Natural killer cell (primary cell): ENCODE measurements around the gene CRTAC1. TPM values are rescaled to one million over a fixed set of nuclear protein-coding genes. Genes with fewer than 3 reads are reported as not detected.
"Not testable (repeated sequence)": the region's sequence is repeated elsewhere in the genome, so short reads cannot be mapped to it uniquely, and the experiment has no call there.

Experiments used
- ATAC-seq, 3 donors: fragments of 150-1000 bp in 2 of 3; fragments of 200-7000 bp in 1 of 3; cut with Tn5 transposase; 1 replicate in 1 of 3; 2 replicates in 2 of 3; pipeline ENCODE4 v1.10.0; 2021; ENCODE audit warnings: mild to moderate bottlenecking in 2 of 3, moderate library complexity in 2 of 3
- DNase-seq, 2 donors: peaks; one replicate each; pipeline versions ENCODE4 v3.0.0 to v3.0.0-alpha.2; 2013 to 2021; ENCODE audit warnings: mixed read lengths in 1 of 2
- H3K27ac ChIP-seq: one replicate; pipeline ENCODE4 v1.5.1; 2013; ENCODE audit warnings: mild to moderate bottlenecking, low read length
- H3K27me3 ChIP-seq: one replicate; pipeline ENCODE4 v1.6.1; 2013; ENCODE audit warnings: low read length; ENCODE audit not compliant: control insufficient read depth, insufficient read depth
- H3K36me3 ChIP-seq: one replicate; pipeline ENCODE4 v1.6.1; 2013; ENCODE audit warnings: low read length; ENCODE audit not compliant: control insufficient read depth, insufficient read depth
- H3K4me1 ChIP-seq: one replicate; pipeline ENCODE4 v1.6.1; 2013; ENCODE audit warnings: low read length; ENCODE audit not compliant: control insufficient read depth, insufficient read depth
- H3K4me3 ChIP-seq: one replicate; pipeline ENCODE4 v1.5.1; 2013; ENCODE audit warnings: low read length
- H3K9me3 ChIP-seq: one replicate; pipeline ENCODE4 v1.6.1; 2013; ENCODE audit warnings: low read length; ENCODE audit not compliant: control insufficient read depth, insufficient read depth
- H3K27ac Mint-ChIP-seq, 2 donors: one replicate each; pipeline ENCODE4 v1.8.0; 2022; ENCODE audit warnings: mild to moderate bottlenecking in 2 of 2, mixed read lengths in 2 of 2, moderate library complexity in 1 of 2
- H3K27me3 Mint-ChIP-seq, 2 donors: one replicate each; pipeline ENCODE4 v1.8.0; 2022; ENCODE audit warnings: low read depth in 2 of 2, mixed read lengths in 2 of 2
- H3K36me3 Mint-ChIP-seq: one replicate; pipeline ENCODE4 v1.8.0; 2022; ENCODE audit warnings: mixed read lengths
- H3K4me1 Mint-ChIP-seq, 2 donors: one replicate each; pipeline ENCODE4 v1.8.0; 2022; ENCODE audit warnings: mixed read lengths in 2 of 2
- H3K4me3 Mint-ChIP-seq: one replicate; pipeline ENCODE4 v1.8.0; 2022; ENCODE audit warnings: mild to moderate bottlenecking, moderate library complexity, mixed read lengths
- H3K9me3 Mint-ChIP-seq, 2 donors: one replicate each; pipeline ENCODE4 v1.8.0; 2022; ENCODE audit warnings: mixed read lengths in 2 of 2
- CTCF ChIP-seq: fragments of 200-600 bp; IDR thresholded peaks from one replicate; pipeline ENCODE4 v1.8.0; 2022; ENCODE audit warnings: antibody characterized with exemption
- WGBS: methylation state at CpG from one replicate; pipeline ENCODE4 v1.1.7; 2013; ENCODE audit warnings: missing lambda C conversion rate; ENCODE audit not compliant: insufficient coverage; 5-methylcytosine and 5-hydroxymethylcytosine counted together
- intact Hi-C: fragments of 100-400 bp; cut with micrococcal nuclease; formaldehyde crosslinking; loops from one replicate; pipeline ENCODE4 v1.14.2; 2022
- total RNA-seq, 4 donors: library from RNA; stranded (reverse); fragments of 120-200 nt in 1 of 4; gene quantifications; one replicate each; pipeline versions ENCODE4 v1.2.3 to v1.2.4, GENCODE V29; 2013 to 2022

The CRTAC1 gene
- total RNA-seq, 3 donors from 2014 or later (not counting 1 experiment from before 2014, with no cell fraction given), result not detected

- no peak for DNase-seq
- Mint-ChIP-seq H3K27ac (no peak overlapping the region), H3K36me3 (no peaks in the 10 kb centered on the region), H3K27me3 (peaks cover 0 to 3% of the 10 kb centered on the region in 2 donors), H3K4me1 (peaks cover 21 to 22% of the 10 kb centered on the region in 2 donors), H3K4me3 (no peak overlapping the region), H3K9me3 (peaks cover 0 to 2% of the 10 kb centered on the region in 2 donors)
- Histone ChIP-seq H3K36me3 (no peaks in the 10 kb centered on the region), H3K27me3 (no peaks in the 10 kb centered on the region), H3K4me1 (no peaks in the 10 kb centered on the region), H3K27ac (no peak overlapping the region), H3K4me3 (no peak overlapping the region), H3K9me3 (no peaks in the 10 kb centered on the region)
- no peak for TF ChIP-seq CTCF
- ATAC-seq, result no peak
- 10% methylated on average over 6 of the region's 7 CpGs for WGBS
- intact Hi-C loops, result no loop called here
Observed at GRCh38 chr10:97842656-97843280, 187.7 kb downstream of the CRTAC1 start.

DNA sequence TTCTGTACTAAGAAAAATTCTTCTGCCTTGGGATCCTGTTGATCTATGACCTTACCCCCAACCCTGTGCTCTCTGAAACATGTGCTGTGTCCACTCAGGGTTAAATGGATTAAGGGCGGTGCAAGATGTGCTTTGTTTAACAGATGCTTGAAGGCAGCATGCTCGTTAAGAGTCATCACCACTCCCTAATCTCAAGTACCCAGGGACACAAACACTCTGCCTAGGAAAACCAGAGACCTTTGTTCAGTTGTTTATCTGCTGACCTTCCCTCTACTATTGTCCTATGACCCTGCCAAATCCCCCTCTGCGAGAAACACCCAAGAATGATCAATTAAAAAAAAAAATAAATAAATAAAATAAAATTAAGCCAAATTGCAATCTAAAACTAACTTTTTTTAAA lies 188.3 kb downstream of the CRTAC1 start:
- ATAC-seq, H3K27ac ChIP-seq, H3K4me1 ChIP-seq, H3K9me3 Mint-ChIP-seq, DNase-seq, H3K27me3 Mint-ChIP-seq, H3K36me3 ChIP-seq, H3K4me3 Mint-ChIP-seq, H3K36me3 Mint-ChIP-seq, intact Hi-C loops, H3K4me3 ChIP-seq, H3K27me3 ChIP-seq, H3K9me3 ChIP-seq, H3K27ac Mint-ChIP-seq: not testable (repeated sequence)
- H3K4me1 Mint-ChIP-seq, result peaks cover 22 to 23% of the 10 kb centered on the region in 2 donors
- WGBS, result no CpG with 5 or more reads among the region's 3 CpGs

GRCh38 chr10:97841166-97841565 lies 189.3 kb downstream of the CRTAC1 start:
- H3K9me3 Mint-ChIP-seq, DNase-seq, H3K36me3 Mint-ChIP-seq, ATAC-seq, H3K27ac Mint-ChIP-seq, H3K4me3 ChIP-seq, H3K27me3 Mint-ChIP-seq, H3K4me3 Mint-ChIP-seq, H3K27ac ChIP-seq, H3K9me3 ChIP-seq, H3K4me1 ChIP-seq, intact Hi-C loops, H3K36me3 ChIP-seq, H3K27me3 ChIP-seq: not testable (repeated sequence)
- H3K4me1 Mint-ChIP-seq, result peaks cover 28 to 32% of the 10 kb centered on the region in 2 donors
- WGBS, result 92% methylated on average over 14 of the region's 22 CpGs

GRCh38 chr10:97838091-97838490 lies 192.3 kb downstream of the CRTAC1 start:
- ATAC-seq (no peak), DNase-seq (no peak)
- H3K27ac ChIP-seq, result no peak overlapping the region
- no peaks in the 10 kb centered on the region for H3K9me3 ChIP-seq
- no peaks in the 10 kb centered on the region for H3K27me3 ChIP-seq
- Mint-ChIP-seq H3K4me3 (no peak overlapping the region), H3K4me1 (peaks cover 23 to 28% of the 10 kb centered on the region in 2 donors), H3K36me3 (peaks cover 9% of the 10 kb centered on the region), H3K27me3 (peaks cover 0 to 3% of the 10 kb centered on the region in 2 donors), H3K27ac (no peak overlapping the region), H3K9me3 (no peaks in the 10 kb centered on the region)
- intact Hi-C loops, result no loop called here
- no peaks in the 10 kb centered on the region for H3K36me3 ChIP-seq
- 91% methylated on average over 3 of the region's 3 CpGs for WGBS
- H3K4me1 ChIP-seq, result no peaks in the 10 kb centered on the region
- H3K4me3 ChIP-seq, result no peak overlapping the region
- TF ChIP-seq CTCF, result no peak
